Small intestine (tissue), 7 donors: ENCODE measurements around the gene SLC30A3. TPM values are rescaled to one million over a fixed set of nuclear protein-coding genes. Genes with fewer than 3 reads are reported as not detected.
A peak's percentile ranks its signal among the peaks of the same experiment; 100 is the strongest.

Experiments used
- DNase-seq, 2 donors: peaks; one replicate each; pipeline versions ENCODE4 v3.0.0 to v3.0.0-alpha.2; 2013
- FAIRE-seq: peaks from 2 replicates; lab custom pipeline; 2012; peaks lifted over from hg19 to GRCh38; lab: Jason Lieb, UNC
- H3K27ac ChIP-seq, 3 donors: one replicate each; pipeline ENCODE4 v1.5.1; 2013; ENCODE audit warnings: low read length in 2 of 3, mild to moderate bottlenecking in 2 of 3, control low read depth in 1 of 3, inconsistent platforms in 1 of 3, low read depth in 1 of 3, moderate library complexity in 1 of 3
- H3K27me3 ChIP-seq, 3 donors: one replicate each; pipeline ENCODE4 v1.6.1; 2013; ENCODE audit warnings: low read length in 3 of 3, inconsistent platforms in 1 of 3; ENCODE audit not compliant: control insufficient read depth in 3 of 3, insufficient read depth in 3 of 3
- H3K36me3 ChIP-seq, 3 donors: one replicate each; pipeline ENCODE4 v1.6.1; 2013; ENCODE audit warnings: low read length in 3 of 3, inconsistent platforms in 1 of 3, low read depth in 1 of 3, mild to moderate bottlenecking in 1 of 3, moderate library complexity in 1 of 3; ENCODE audit not compliant: control insufficient read depth in 3 of 3, insufficient read depth in 2 of 3
- H3K4me1 ChIP-seq, 3 donors: one replicate each; pipeline ENCODE4 v1.6.1; 2013; ENCODE audit warnings: low read length in 2 of 3, inconsistent platforms in 1 of 3, low read depth in 1 of 3, mild to moderate bottlenecking in 1 of 3, moderate library complexity in 1 of 3; ENCODE audit not compliant: control insufficient read depth in 3 of 3, insufficient read depth in 2 of 3
- H3K4me3 ChIP-seq, 3 donors: one replicate each; pipeline ENCODE4 v1.5.1; 2013; ENCODE audit warnings: low read length in 3 of 3, control low read depth in 1 of 3, inconsistent platforms in 1 of 3, low read depth in 1 of 3, mild to moderate bottlenecking in 1 of 3, moderate library complexity in 1 of 3
- H3K9me3 ChIP-seq, 2 donors: one replicate each; pipeline ENCODE4 v1.6.1; 2013; ENCODE audit warnings: low read depth in 1 of 2, low read length in 1 of 2; ENCODE audit not compliant: control insufficient read depth in 2 of 2, insufficient read depth in 1 of 2
- WGBS, 3 donors: extraction: QIAGEN DNeasy Blood & Tissue Kit; methylation state at CpG; one replicate each; pipeline ENCODE4 v1.1.7; 2013; 5-methylcytosine and 5-hydroxymethylcytosine counted together
- polyA plus RNA-seq, 4 donors: library from polyadenylated mRNA; stranded (reverse) in 3 of 4; unstranded in 1 of 4; fragments of 200-250 nt in 3 of 4; fragments of 120-200 nt in 1 of 4; gene quantifications; one replicate each; pipeline versions ENCODE4 v1.2.1 to v1.2.3, GENCODE V29; 2013
- donor health status: healthy with polysubstance abuse.
- donor health status: control.
- donor health status: control.
- donor health status: Bipolar disorder and iron deficiency.
- donor health status: healthy.

Gene SLC30A3
- polyA plus RNA-seq, 4 donors = 0.04 to 0.06 TPM; not detected in 2

DNA sequence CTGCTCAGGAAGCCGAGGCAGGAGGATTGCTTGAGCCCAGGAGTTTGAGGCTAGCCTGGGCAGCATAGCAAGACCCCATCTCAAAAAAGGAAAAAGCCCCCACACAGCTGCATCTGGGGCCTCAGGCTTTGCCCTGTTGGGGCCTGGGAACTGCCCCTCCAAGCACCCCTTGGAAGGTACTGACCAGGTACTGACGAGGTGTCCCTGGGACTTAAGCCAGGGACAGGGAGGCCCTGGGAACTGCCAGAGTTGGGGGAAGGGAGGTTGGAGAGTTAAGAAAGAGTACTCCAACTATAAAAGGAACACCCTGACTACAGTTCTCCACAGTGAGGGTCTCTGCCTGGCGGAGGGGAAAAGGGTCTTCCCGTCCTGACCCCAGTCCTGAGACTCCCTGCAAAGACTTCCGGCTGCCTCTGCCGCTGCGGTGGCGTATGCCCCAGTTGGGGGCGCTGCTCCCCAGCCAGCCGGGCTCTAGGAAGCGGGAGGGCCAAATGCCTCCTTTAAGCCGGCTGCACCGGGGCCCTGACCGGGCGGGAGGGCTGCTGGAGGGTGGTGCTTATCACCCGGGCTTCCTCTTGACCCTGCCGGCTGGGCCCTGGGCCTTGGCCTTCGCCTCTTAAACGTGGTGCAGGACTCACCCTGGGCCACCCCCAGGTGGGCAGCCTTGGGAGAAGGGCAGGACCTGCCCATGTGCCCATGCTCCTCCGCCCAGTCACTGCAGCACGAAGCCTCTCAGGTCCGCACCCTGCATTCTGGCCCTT is 12.8 kb downstream of the SLC30A3 start:
- Histone ChIP-seq H3K27ac (no peak overlapping the region), H3K27me3 (peaks cover 3 to 41% (median 5%) of the 10 kb centered on the region in 3 donors), H3K9me3 (no peaks in the 10 kb centered on the region), H3K4me1 (peaks cover 0 to 6% (median 0%) of the 10 kb centered on the region in 3 donors), H3K36me3 (no peaks in the 10 kb centered on the region), H3K4me3 (no peak overlapping the region)
- no peak for FAIRE-seq
- peak; percentile 23 to 63 for DNase-seq
- 8 to 21% (median 16%) methylated on average over 21 to 22 of the region's 22 CpGs for WGBS, 3 donors

DNA sequence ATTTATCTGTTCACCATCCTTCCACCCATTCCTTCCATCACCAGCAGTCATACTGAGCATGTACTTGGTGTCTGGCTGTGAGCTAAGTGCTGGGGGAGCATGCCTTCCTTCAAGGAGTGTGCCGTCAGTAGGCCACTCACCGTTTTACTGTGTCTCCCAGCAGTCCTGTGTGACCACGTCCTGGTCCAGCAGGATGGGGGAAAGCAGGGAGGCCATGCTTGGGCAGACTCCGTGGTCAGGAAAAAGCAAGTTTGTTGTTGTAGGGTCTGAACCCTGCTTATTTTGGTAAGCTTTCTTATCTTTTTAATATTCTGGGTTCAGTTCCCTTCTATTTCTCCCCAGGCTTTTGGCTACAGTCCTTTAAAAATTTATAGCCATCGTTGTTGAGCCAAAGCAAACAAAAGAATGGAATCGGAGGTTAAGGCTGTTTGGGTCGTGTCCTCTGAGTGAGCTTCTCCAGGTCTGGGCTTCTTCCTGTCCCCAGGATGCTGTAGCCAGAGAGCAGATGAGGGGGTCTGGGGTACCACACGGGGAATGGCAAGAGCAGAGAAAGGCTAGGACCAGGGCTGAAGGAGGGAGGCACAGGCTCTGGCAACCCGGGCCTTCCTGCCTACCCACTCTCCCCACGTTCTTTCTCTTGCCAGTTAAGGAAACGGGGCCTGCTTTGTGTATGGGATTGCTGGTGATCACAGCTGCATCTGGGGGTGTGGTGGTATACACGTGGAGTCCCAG is 13.5 kb downstream of the SLC30A3 start:
- DNase-seq (no peak), FAIRE-seq (no peak)
- Histone ChIP-seq H3K27ac (no peak overlapping the region), H3K36me3 (peaks cover 0 to 3% (median 1%) of the 10 kb centered on the region in 3 donors), H3K27me3 (peaks cover 0 to 33% (median 5%) of the 10 kb centered on the region in 3 donors), H3K9me3 (no peaks in the 10 kb centered on the region), H3K4me1 (peaks cover 0 to 6% (median 0%) of the 10 kb centered on the region in 3 donors), H3K4me3 (no peak overlapping the region)
- 40 to 55% (median 44%) methylated on average over 12 of the region's 12 CpGs for WGBS, 3 donors

DNA sequence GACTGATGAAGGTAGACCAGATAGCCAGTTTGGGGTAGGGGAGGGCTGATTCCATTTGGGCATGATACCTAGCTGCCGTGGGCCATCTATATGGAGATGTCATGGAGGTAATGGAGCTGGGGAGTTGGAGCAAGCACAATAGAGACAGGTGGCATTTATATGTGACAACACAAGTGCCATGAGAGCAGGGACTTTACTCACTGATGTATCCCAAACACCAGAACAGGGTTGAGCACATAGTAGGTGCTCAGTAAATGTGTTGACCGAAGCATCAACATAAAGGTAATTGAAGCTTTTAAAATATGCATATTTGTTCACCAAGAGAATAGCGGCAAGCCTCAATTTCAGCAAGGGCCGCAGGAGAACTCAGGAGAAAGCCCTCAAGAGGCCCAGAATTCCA is 15.0 kb downstream of the SLC30A3 start:
- H3K27ac ChIP-seq = no peak overlapping the region
- H3K36me3 ChIP-seq = peaks cover 5 to 15% (median 6%) of the 10 kb centered on the region in 3 donors
- peaks cover 0 to 26% (median 5%) of the 10 kb centered on the region in 3 donors for H3K27me3 ChIP-seq
- peaks cover 0 to 6% (median 0%) of the 10 kb centered on the region in 3 donors for H3K4me1 ChIP-seq
- FAIRE-seq (no peak), DNase-seq (no peak)
- no peaks in the 10 kb centered on the region for H3K9me3 ChIP-seq
- WGBS, 3 donors = 66 to 81% (median 79%) methylated on average over 4 of the region's 4 CpGs
- no peak overlapping the region for H3K4me3 ChIP-seq

DNA sequence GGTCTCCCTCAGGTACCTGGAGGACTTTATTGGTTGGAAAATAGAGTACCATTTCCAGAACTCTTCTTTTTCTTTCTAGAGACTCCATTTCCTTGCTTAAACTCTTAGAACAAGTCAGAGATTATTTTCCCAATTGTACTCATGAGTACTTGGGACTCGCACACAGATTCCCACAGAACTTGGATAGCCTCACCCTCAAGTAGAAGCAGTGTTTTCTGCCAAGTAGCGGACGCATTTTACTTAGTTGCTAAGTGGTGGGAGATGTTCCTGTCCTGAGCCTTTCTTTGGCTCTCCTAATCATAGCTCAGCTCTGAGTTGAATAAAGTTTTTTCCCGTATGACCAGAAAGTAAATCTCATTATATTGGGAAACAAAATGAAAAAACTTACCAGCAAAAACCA is 17.2 kb downstream of the SLC30A3 start:
- DNase-seq (no peak), FAIRE-seq (no peak)
- peaks cover 5 to 38% (median 10%) of the 10 kb centered on the region in 3 donors for H3K36me3 ChIP-seq
- 81 to 90% (median 88%) methylated on average over 4 of the region's 4 CpGs for WGBS, 3 donors
- peaks cover 0 to 6% (median 0%) of the 10 kb centered on the region in 3 donors for H3K4me1 ChIP-seq
- H3K27ac ChIP-seq = no peak overlapping the region
- no peak overlapping the region for H3K4me3 ChIP-seq
- peaks cover 0 to 15% (median 5%) of the 10 kb centered on the region in 3 donors for H3K27me3 ChIP-seq
- no peaks in the 10 kb centered on the region for H3K9me3 ChIP-seq

GRCh38 chr2:27245116-27245515 is 17.7 kb downstream of the SLC30A3 start:
- Histone ChIP-seq H3K27me3 (peaks cover 0 to 10% (median 2%) of the 10 kb centered on the region in 3 donors), H3K9me3 (no peaks in the 10 kb centered on the region), H3K4me3 (no peak overlapping the region), H3K27ac (no peak overlapping the region), H3K4me1 (peaks cover 0 to under 1% (median 0%) of the 10 kb centered on the region in 3 donors), H3K36me3 (peaks cover 5 to 43% (median 12%) of the 10 kb centered on the region in 3 donors)
- WGBS, 3 donors = 74 to 83% (median 79%) methylated on average over 10 of the region's 10 CpGs
- DNase-seq = no peak
- no peak for FAIRE-seq

DNA sequence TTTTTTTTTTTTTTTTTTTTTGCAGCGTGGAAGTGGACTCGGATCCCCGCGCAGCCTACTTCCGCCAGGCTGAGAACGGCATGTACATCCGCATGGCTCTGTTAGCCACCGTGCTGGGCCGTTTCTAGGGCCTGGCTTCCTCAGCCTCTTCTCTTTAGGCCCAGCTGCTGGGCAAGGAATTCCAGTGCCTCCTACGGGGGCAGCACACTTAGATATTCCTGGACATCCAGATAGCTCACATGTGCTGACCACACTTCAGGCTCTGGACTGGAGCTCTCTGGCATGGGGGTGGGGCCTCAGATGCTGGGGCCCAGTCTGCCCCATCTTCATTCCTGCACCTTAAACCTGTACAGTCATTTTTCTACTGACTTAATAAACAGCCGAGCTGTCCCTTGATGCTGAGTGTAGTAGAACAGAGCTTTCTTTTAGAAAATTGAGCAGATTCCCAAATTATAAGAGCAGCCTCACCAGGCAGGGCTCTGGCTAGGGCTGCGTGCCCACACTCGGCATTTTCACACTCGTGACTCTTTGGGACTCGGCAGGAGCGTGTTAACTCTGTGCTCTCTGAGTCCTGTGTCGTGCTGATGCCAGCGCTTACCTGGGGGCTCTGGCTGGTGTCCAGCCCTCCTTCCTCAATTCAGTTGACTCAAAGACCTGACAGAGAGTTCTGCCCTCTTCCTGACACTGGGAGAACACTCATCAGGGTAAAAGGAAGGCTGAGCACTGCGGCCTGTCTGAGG is 19.3 kb downstream of the SLC30A3 start:
- WGBS, 3 donors = 88 to 92% (median 91%) methylated on average over 17 to 19 of the region's 19 CpGs
- DNase-seq (peak in 1 of 2 donors; percentile 12), FAIRE-seq (no peak)
- Histone ChIP-seq H3K27ac (no peak overlapping the region), H3K36me3 (peaks cover 5 to 58% (median 19%) of the 10 kb centered on the region in 3 donors), H3K4me1 (no peaks in the 10 kb centered on the region), H3K4me3 (no peak overlapping the region), H3K27me3 (no peaks in the 10 kb centered on the region), H3K9me3 (no peaks in the 10 kb centered on the region)

DNA sequence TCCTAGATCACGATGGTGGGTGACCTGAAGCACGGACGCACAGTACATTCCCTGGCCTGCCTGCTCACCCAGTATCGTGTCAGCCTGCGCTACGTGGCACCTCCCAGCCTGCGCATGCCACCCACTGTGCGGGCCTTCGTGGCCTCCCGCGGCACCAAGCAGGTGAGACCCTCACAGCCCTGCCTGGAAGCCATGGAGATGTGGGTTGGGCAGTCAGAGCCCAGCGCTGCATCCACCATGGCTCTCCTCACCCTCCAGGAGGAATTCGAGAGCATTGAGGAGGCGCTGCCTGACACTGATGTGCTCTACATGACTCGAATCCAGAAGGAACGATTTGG is 20.3 kb downstream of the SLC30A3 start:
- no peak for DNase-seq
- no peaks in the 10 kb centered on the region for H3K4me1 ChIP-seq
- no peaks in the 10 kb centered on the region for H3K9me3 ChIP-seq
- WGBS, 3 donors = 96 to 98% (median 96%) methylated on average over 16 of the region's 16 CpGs
- H3K36me3 ChIP-seq = peaks cover 5 to 68% (median 23%) of the 10 kb centered on the region in 3 donors
- no peaks in the 10 kb centered on the region for H3K27me3 ChIP-seq
- no peak overlapping the region for H3K27ac ChIP-seq
- no peak overlapping the region for H3K4me3 ChIP-seq
- FAIRE-seq = no peak
